HPDE6-E6E7 (cell line): Measurements from ENCODE around the gene POLA2.
A peak's percentile ranks its signal among the peaks of the same experiment; 100 is the strongest.
"Not testable (repeated sequence)": the region's sequence is repeated elsewhere in the genome, so short reads cannot be mapped to it uniquely, and the experiment has no call there.

Experiments used
- DNase-seq: peaks from one replicate; pipeline ENCODE4 v3.0.0; 2011; ENCODE audit warnings: missing footprints; ENCODE audit errors: extremely low spot score

POLA2 gene

GRCh38 chr11:65308281-65308891 is 46.6 kb downstream of the POLA2 start:
- no peak for DNase-seq

GRCh38 chr11:65309006-65309405 is 47.2 kb downstream of the POLA2 start:
- DNase-seq, result no peak

- DNase-seq, result no peak
These were observed 48.5 kb downstream of the POLA2 start for GRCh38 chr11:65310215-65310614.

GRCh38 chr11:65310736-65311135 is 49.0 kb downstream of the POLA2 start:
- no peak for DNase-seq

GRCh38 chr11:65311170-65311678 is 49.5 kb downstream of the POLA2 start:
- DNase-seq, result no peak

GRCh38 chr11:65314501-65315203 is 52.9 kb downstream of the POLA2 start, which contains the start of gene CDC42EP2:
TSS of gene CDC42EP2 (plus strand) at chr11:65314866. CDS start at chr11:65320899, 6,033 bp downstream.
- peak; percentile 71 for DNase-seq

GRCh38 chr11:65315204-65315865 is 53.6 kb downstream of the POLA2 start:
- no peak for DNase-seq

GRCh38 chr11:65315866-65316226 is 54.1 kb downstream of the POLA2 start:
- DNase-seq, result no peak

- DNase-seq, result no peak
These were observed 54.7 kb downstream of the POLA2 start for GRCh38 chr11:65316227-65317024.

- DNase-seq, result peak; percentile 64
These were observed 55.4 kb downstream of the POLA2 start for GRCh38 chr11:65317025-65317786.

GRCh38 chr11:65320386-65321075 is 58.8 kb downstream of the POLA2 start:
- DNase-seq, result no peak

GRCh38 chr11:65321076-65321475 is 59.3 kb downstream of the POLA2 start:
- DNase-seq, result no peak

GRCh38 chr11:65321828-65322485 is 60.2 kb downstream of the POLA2 start:
- no peak for DNase-seq

GRCh38 chr11:65323813-65324212 is 62.1 kb downstream of the POLA2 start:
- no peak for DNase-seq

GRCh38 chr11:65325435-65325834 is 63.7 kb downstream of the POLA2 start:
- DNase-seq, result no peak

- DNase-seq, result no peak
These were observed 65.3 kb downstream of the POLA2 start for GRCh38 chr11:65327021-65327420.

GRCh38 chr11:65329478-65329877 is 67.7 kb downstream of the POLA2 start:
- DNase-seq, result no peak

GRCh38 chr11:65329944-65330403 is 68.2 kb downstream of the POLA2 start:
- peak; percentile 56 for DNase-seq

- DNase-seq, result no peak
These were observed 68.8 kb downstream of the POLA2 start for GRCh38 chr11:65330544-65330943.

- DNase-seq, result not testable (repeated sequence)
These were observed 70.8 kb downstream of the POLA2 start for GRCh38 chr11:65332591-65332990.
